Hepatocyte (in vitro differentiated cells): ENCODE measurements around the gene PROM2.

ENCODE experiments used
- CTCF ChIP-seq: fragments of 200-600 bp; sonication (generic); IDR thresholded peaks from 2 replicates; pipeline ENCODE4 v1.5.1; 2016; ENCODE audit warnings: antibody characterized with exemption, mild to moderate bottlenecking; ENCODE audit not compliant: poor library complexity
- EZH2 ChIP-seq: fragments of 200-600 bp; sonication (generic); IDR thresholded peaks from 2 replicates; pipeline ENCODE4 v1.6.1; 2016; ENCODE audit warnings: antibody characterized with exemption, mild to moderate bottlenecking, borderline replicate concordance
- EZH2phosphoT487 ChIP-seq: fragments of 200-600 bp; sonication (generic); IDR thresholded peaks from one replicate; pipeline ENCODE4 v1.6.1; 2018; ENCODE audit warnings: antibody characterized with exemption, mild to moderate bottlenecking, low read depth, moderate library complexity; ENCODE audit not compliant: unreplicated experiment, severe bottlenecking

GRCh38 chr2:95328358-95329125, 54.3 kb downstream of the PROM2 start:
- no peak for TF ChIP-seq EZH2phosphoT487
- TF ChIP-seq CTCF = no peak
- TF ChIP-seq EZH2 = no peak
